ENCODE results near the gene FHIT.

DNA sequence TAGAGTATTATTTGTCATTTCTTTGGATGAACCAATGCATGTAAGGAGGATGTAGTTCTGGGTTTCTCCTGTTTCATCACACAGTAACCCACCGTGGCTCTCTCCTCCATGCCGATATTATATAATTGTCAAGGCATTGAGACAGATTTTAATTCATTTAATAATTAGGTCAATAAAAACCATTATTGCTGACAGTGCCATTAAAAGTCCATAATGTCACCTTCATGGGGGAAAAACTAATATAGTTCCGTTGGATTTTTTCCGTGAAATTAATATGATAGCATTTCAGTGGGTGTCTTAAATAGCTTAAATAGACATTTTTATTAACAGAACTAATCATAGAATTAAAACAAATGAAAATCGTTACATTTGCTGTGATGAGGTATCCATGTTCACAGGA, 1453.7 kb downstream of the FHIT start:
- TF ChIP-seq, protein P1, sequence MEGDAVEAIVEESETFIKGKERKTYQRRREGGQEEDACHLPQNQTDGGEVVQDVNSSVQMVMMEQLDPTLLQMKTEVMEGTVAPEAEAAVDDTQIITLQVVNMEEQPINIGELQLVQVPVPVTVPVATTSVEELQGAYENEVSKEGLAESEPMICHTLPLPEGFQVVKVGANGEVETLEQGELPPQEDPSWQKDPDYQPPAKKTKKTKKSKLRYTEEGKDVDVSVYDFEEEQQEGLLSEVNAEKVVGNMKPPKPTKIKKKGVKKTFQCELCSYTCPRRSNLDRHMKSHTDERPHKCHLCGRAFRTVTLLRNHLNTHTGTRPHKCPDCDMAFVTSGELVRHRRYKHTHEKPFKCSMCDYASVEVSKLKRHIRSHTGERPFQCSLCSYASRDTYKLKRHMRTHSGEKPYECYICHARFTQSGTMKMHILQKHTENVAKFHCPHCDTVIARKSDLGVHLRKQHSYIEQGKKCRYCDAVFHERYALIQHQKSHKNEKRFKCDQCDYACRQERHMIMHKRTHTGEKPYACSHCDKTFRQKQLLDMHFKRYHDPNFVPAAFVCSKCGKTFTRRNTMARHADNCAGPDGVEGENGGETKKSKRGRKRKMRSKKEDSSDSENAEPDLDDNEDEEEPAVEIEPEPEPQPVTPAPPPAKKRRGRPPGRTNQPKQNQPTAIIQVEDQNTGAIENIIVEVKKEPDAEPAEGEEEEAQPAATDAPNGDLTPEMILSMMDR (IDR thresholded peaks at IDR 0.05; ENCODE audit: low read depth, low read length) = no peak
- no peak for TF ChIP-seq EZH2phosphoT487 (IDR thresholded peaks at IDR 0.05; ENCODE audit: low read depth)
